HG03045 (cell line): ENCODE results near the gene XK.
"Not testable (repeated sequence)": the region's sequence is repeated elsewhere in the genome, so short reads cannot be mapped to it uniquely, and the experiment has no call there.

ENCODE experiments used
- ATAC-seq: cut with Tn5 transposase; IDR thresholded peaks from one replicate; pipeline ENCODE4 v1.9.1; 2021; ENCODE audit warnings: mild to moderate bottlenecking, moderate library complexity; ENCODE audit not compliant: unreplicated experiment

XK gene, protein sequence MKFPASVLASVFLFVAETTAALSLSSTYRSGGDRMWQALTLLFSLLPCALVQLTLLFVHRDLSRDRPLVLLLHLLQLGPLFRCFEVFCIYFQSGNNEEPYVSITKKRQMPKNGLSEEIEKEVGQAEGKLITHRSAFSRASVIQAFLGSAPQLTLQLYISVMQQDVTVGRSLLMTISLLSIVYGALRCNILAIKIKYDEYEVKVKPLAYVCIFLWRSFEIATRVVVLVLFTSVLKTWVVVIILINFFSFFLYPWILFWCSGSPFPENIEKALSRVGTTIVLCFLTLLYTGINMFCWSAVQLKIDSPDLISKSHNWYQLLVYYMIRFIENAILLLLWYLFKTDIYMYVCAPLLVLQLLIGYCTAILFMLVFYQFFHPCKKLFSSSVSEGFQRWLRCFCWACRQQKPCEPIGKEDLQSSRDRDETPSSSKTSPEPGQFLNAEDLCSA

DNA sequence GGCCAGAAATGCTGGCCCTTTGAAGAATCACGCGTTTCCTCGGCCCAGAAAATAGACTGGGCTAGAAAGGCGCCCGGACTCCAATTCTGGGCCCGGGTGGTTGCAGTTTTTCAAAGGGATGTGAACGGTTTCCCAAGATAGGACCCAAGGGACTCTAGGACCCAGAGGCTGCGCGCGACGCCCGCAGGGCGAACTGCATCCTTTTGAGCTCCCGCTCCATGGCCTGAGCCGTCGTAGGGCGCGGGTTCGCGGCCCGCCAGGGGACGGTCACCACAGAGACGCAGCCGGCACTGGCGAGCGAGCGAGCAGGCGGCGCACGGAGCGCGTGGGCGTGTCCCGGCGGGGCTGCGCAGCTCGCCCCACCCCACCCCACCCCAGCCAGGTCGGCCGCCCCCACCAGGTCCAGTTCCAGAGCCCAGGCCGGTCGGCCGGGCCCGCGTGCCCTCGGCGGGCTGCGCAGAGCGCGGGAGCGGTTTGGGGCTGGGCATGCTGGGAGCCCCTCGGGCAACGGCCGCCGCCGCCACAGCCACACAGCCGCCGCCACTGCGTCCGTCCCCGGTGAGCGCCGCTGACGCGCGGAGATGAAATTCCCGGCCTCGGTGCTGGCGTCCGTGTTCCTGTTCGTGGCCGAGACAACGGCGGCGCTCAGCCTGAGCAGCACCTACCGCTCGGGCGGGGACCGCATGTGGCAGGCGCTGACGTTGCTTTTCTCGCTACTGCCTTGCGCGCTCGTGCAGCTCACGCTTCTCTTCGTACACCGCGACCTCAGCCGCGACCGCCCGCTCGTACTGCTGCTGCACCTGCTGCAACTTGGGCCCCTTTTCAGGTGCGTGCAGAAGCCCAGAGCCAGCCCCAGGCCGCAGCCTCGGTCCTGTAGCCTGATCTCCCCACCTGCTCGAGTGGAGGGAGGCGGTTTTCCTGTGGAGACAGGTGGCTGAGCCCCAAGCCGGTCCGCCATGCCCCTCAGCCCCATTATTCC is at the start of gene XK:
XK (plus strand) TSS at position 411 of the 979 bp plus-strand sequence; CDS start at position 582, 171 bp downstream.
- ATAC-seq, result peak; percentile 65

DNA sequence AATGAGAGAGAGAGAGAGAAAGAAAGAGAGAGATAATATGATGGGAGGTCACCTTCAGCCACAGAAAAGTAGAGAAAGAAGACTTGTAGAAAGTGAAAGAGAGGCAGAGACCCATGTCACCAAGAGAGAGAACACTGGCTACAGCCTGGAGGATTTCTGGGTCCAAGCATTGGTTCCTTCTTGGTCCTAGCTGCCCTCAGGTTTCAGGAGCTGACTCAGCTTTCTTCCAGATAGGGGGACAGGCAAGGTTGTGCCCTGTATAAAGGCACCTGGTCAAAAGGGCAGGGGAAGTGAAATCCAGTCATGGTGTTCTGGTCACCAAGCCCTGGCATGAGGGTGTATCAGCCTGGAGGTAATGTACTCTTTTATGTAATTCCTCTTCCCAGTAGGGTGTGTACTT is 47.5 kb upstream of the XK start:
- no peak for ATAC-seq

DNA sequence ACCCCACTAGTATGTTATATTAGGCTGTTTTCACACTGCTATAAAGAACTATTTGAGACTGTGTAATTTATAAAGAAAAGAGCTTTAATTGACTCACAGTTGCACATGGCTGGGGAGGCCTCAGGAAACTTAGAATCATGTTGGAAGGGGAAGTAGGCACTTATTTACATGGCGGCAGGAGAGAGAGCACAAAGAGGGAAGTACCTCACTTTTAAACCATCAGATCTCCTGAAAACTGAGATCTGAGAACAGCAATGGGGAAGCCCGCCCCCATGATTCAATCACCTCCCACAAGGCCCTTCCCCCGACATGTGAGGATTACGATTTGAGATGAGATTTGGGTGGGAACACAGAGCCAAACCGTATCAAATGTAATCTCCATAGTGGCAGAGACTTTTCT is 45.4 kb upstream of the XK start:
- ATAC-seq, result no peak

DNA sequence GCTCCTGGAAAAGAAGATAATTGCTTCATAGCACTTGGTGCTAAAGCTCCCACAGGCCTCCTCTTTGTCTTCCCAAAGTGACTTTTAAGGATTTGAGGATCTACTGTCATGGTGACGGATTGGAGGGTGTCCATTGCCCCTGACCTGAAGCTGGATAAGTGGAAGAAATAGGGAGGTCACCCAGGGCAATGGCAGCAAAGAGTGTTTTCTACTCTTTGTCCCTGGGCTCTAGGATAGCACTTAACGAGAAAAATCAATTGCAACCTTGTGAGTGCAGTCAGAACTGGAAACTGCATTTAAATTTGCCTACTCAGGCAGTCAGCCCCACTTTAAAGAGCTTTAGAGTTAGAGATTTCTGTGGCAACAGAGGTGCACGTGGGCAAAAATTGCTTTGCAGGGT is 43.7 kb upstream of the XK start:
- ATAC-seq, result no peak

DNA sequence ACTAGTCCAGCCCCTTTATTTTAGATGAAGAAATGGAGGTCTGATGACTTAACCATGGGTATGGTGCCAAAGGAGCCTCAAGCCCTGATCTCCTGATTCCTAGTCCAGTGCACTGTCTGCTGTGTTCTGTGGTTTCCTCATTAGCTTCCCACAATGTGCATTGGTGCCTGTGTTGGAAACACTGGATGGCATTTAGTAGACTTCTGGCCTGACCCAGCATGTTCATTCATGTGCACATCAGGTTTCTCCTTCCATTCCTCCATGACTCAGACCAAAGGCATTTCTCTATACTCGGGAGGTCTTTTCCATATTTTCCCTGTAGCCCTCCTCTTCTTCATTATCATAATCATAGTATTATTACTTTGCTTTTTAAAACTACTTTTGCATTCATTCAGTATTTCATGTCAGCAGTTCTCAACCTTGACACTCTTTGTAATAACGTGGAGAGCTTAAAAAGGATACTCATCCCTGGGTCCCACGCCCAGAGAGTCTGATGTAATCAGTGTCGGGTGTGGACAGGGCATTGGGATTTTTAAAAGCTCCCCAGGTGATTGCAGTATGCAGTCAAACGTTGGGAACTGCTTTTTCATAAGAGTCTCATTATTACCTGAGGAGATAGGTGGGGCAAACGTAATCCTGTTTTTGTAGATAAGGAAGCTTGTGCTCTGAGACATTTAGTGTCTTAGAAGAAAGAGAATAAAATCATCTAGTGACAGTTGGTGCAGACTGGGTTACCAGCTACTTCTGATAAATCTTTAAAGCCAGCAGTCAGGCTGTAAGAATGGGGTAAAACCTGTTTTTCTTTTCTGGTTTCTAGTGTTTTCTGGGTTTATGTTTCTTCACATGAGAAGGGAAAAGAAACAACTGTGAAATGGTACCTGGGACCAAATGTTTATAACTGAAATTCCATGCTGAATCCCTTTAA is 40.9 kb upstream of the XK start:
- no peak for ATAC-seq

DNA sequence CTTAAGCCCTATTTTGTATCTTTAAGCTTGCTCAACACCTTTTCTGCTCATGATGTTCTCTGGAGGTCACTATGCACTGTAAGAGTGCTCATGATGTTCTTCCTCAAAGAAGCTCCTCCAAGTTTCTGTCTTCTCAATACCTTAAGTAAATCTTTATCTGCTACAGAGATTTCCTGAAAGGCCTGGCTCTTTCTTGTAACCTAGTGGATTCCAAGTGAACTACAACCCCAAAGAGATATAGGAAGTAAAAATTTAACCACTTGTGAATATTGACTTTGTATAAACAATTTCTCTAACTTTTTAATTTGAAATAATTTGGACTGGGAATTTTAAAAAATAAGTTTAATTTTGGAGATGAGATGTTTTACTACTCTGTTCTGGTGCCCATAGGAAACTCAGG is 39.3 kb upstream of the XK start:
- no peak for ATAC-seq

DNA sequence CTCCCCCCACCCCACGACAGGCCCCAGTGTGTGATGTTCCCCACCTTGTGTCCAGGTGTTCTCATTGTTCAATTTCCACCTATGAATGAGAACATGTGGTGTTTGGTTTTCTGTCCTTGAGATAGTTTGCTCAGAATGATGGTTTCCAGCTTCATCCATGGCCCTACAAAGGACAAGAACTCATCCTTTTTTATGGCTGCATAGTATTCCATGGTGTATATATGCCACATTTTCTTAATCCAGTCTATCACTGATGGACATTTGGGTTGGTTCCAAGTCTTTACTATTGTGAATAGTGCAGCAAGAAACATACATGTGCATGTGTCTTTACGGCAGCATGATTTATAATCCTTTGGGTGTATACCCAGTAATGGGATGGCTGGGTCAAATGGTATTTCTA is 34.7 kb upstream of the XK start:
- not testable (repeated sequence) for ATAC-seq

DNA sequence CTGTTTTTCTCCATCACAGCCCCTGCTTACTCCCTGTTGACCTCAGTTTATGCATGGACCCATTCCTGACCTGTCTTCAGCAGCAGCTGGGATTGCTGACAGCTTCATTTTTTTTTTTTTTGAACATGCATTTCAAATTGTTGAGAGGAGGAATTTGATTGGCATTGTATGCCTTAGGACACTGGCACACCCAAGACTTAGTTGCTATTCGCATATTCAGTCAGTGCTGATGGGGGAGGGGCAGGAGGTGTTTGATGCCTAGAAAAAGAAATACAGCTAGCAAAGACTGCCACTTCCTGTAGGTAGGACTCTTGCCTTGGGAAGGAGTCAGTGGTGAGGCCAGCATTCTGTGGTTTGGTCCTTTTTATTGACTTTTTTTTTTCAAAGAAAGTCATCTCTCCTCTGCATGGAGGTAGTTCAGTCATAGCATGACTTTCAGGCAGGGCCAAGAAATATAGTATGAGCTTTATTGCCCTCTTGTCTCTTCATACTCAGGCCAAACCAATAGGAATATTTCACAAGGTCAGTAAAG is 33.6 kb upstream of the XK start:
- ATAC-seq, result no peak

DNA sequence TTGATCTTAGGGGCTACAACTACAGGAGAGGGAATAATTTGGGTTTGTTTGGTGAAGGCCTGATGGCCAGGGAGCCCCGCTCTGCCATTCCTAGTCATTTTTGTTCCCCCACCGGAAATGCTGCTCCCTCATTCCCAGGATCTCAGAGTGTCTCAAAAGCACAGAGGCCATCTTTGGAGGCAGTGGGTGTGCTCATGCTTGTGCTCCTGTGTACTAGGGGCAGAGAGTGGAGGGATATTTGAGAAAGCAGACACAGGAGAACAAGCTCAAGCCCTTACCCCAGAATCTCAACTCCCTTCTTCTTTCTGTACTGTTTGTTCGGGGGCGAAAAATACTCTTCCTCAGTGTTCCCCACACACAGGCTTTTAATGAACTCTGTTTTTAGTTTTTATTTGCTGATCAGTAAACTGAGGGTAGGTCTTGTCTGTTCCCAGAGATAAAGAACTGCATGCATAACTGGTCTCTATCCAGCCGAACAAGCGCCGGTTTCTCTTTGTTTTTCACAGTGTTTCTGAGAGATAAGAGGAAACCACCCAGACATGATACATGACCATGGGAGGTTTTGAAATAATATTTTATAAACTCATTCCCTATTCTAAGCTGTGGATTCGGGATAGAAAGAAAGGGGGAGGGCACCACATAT is 32.9 kb upstream of the XK start:
- ATAC-seq, result no peak

DNA sequence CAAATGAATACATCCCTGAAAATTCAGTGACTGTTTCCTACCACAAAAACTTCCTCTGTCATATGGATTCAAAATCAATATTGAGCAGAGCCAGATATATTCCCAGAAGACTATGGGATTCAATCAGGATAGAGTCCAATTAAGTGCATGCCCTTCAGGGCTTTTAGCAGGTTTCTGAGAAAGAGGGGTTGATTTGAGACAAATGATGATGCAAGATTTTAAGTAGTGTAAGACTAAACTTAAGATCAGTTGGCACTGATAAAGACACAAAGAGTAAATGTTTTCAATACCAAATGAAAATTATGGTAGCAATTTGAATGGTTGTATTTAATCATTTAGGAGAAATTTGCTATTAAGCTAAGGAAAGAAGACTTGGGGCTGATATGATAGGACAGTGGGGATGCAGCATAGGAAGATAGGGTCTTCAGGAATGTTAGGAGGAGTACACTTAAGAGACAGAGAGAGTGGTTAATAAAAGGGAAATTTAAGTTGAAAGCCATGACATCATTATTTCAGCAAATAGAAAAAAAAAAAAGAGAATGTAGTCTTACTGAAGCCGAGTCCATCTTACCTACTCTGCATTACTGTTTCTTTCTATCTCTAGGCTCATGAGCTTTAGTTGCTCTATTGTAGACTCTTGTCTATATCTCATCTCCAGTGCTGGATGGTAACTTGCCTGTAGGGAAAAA is 32.0 kb upstream of the XK start:
- no peak for ATAC-seq

DNA sequence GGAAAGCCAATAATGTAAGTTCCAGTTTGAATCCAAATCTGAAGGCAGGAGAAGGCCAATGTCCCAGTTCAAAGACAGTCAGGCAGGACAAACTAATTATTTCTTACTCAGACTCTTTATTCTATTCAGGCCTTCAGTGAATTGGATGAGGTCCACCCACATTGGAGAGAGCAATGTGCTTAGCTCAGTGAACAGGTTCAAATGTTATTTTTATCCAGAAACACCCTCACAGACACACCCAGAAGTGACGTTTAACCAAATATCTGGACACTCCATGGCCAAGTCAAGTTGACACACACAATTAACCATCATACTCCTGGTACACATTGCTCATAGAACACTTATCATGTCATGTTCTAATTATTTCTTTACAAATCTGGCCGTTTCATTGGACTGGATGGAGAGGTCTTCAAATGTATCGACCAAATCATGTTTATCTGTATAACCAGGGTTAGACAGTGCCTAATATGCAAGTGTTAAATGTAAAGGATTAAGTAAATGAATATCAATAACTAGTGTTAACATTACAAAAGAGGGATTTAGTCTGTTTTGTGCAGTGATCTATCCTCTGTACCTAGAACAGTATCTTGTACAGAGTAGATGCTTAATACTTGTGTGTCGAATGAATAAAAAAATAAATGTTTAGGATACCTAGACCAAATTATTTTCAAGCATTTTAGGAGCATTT is 27.1 kb upstream of the XK start:
- no peak for ATAC-seq

DNA sequence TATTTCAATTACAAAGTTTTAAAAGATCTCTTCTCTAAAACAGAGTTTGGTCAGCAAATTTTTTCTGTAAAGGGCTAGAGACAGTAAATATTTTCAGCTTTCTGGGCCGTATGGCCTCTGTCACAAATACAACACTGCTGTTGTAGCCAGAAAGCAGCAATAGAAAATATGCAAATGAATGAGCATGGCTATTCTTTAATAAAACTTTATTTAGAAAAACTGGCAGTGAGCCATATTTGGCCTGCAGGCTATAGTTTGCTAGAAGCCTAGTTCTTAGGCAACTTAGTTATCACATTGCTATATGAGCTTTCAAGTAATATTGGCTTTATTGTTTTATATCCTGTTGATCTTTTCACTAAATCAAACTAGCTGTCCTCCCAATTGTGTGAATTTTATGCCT is 26.5 kb upstream of the XK start:
- ATAC-seq, result no peak

DNA sequence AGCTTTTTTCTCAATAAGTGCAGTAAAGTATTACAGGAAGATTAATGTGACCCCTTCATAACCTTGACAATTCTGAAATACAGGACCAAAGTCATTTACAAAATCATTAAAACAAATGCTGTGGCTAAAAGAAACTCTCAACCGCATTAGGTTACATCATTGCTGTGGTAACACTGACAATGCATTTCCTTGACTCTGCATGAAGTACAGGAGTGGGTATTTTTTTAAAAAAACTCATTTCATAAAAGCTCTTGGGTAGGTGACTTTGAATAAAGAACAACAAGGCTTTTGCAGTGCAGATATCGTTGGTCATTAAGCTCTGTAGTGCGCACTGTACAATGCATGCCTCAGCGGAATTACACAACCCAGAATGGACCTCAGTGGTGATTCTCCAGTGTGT is 23.4 kb upstream of the XK start:
- no peak for ATAC-seq

DNA sequence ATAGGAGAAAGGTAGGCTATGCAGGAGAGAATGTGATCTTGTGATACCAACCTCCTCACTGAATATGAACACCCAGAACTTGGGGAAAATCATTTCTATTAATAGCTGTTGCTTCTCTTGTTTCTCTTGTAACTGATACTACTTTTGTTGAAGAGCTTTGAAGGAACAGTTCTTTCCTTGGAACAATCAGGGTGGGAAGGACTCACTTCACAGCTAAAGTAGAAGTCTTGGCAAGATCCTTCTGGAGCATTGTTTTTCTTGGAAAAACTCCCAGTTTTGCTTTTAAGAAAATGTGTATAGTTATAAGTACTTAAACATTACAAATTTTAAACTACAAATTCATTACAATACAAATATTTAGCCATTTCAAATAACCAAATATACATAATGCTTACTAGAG is 19.1 kb upstream of the XK start:
- no peak for ATAC-seq

DNA sequence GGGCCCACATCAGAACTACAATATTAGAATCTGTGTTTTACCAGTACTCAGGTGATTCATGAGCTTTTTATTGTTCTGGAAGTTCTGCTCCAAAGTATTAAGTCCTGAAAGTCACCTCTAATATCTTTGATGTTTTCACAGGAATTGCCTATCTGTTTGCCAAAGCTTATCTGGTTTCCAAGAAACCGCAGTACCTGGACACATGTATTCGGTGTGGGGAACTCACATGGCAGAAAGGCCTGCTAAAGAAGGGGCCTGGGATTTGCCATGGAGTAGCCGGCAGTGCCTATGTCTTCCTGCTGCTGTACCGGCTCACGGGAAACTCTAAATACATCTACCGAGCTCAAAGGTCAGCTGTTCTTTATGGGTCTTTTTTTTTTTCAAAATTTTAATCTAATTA is 18.4 kb upstream of the XK start:
- no peak for ATAC-seq

DNA sequence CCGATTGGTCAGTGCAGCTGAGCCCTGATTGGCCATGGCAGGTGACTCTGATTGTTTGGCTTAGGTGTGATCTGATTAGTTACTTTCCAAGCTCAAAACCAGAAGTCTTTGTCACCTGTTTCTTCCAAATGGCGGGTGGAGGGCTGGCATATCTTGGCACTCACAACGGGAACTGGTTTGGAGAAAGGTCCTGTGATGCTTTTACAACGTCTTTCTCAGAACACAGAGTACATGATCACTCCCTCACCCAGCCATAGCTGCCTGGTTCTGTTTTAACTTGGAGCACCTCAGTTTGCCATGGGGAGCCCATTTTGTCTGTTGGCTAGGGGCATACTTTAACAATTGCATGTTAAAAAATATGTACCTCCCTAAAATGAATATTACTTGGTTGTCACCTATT is 13.0 kb upstream of the XK start:
- ATAC-seq, result no peak

DNA sequence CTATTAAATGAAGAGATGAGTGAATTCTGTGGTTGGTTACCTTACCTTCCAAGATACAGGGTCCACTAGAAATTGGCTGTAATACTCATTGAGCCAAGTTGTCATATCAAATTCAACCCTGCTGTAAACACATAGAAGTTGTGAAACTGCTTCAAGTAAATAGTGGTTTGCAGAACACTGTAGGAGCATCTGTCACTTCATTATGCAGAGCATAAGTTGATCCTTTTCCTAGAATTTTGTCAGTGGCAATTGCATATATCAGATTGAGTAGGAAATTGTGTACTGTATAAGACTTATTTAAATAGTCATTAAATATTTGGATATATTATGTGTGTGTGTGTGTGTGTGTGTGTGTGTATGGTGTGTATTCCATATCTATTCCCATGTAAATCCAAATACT is 8.8 kb upstream of the XK start:
- ATAC-seq, result no peak

DNA sequence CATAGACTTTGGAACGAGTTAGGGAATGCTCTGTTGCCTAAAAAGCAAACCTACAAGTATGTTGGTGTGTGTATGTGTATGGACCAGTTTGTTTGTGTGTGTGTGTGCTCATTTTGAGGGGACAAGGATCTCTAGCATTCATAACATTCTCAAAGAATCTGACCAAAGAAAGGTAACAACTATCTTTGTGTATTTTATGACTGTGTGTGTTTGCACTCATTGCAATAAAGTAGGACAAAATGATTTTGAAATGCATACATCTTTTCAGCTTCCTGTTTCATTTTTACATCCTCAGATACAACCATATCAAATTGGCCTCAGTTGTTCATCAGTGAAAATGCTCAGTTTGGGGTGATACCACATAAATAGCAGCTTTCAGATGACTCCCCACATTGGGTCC is 8.3 kb upstream of the XK start:
- ATAC-seq, result no peak

DNA sequence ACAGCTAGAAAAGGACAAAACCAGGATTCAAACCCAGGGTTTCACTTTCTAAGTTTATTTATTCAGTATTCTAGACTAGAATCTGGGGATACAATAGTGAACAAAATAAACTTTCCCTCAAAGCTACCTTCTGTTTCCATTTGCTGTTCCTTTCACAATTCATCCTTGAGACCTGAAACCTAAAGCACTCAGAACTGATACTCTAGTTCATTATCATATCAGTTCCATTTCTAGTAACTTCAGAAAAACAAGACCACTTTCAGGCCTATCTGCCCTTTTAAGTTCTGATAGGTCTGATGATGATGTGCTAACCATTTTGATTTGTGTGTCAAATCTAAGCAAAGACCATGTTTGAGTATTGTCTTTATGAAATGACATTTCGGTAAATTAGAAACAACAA is 7.8 kb upstream of the XK start:
- ATAC-seq, result peak; percentile 56
